ENCODE measurements around the gene UTS2R. TPM values are rescaled to one million over a fixed set of nuclear protein-coding genes. Genes with fewer than 3 reads are reported as not detected.

The UTS2R gene
- total RNA-seq, 1 donor from 2014 or later, result 0.16 TPM

DNA sequence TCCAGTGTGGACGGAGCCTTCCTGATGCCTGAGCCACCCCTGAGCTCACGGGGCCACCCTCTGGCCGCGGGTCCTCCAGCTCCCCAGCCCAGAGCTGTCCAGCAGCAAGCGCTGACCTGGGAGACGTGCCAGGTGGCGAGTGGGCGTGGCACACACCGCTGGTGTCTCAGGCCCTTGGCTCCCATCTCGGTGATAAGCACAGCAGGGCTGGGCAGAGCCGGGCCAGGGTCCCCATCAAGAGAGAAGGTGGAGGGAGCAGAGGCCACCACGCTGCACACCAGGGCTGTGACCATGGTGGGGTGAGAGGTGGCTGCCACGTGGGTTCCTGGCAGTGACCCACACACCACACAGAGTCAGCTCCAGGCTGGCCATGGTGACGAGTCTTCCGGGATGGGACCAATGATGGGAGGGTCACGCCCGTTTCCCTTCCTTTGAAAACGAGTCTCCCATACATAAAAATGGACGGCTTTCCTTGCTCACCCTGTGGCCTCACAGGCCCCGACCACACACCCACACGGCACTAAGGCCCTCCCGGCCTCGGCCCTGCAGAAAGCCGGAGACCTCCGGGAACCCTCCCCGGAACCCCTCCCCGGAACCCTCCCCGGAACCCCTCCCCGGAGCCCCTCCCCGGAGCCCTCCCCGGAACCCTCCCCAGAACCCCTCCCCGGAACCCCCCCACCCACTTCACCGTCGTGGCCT, 16.8 kb downstream of the UTS2R start:
- intact Hi-C loops (cut with micrococcal nuclease), result no loop called here

DNA sequence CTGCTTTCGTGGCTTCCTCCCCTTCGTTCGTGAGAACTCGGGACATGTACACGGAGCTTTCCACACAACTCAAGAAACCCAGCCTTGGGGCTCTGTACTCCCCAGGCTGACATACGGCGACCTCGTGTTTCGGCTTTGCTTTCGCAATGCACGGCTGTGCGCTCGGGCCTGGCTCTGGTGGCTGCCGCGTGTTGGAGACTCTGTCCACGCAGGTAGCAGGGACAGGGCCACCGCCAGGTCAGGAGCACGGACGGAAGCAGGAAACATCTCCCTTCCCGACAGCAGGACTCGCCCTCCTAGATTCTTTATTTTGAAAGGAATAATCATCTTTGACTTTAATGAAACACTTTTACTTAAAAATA, 17.3 kb downstream of the UTS2R start:
- intact Hi-C loops (cut with micrococcal nuclease), result no loop called here

DNA sequence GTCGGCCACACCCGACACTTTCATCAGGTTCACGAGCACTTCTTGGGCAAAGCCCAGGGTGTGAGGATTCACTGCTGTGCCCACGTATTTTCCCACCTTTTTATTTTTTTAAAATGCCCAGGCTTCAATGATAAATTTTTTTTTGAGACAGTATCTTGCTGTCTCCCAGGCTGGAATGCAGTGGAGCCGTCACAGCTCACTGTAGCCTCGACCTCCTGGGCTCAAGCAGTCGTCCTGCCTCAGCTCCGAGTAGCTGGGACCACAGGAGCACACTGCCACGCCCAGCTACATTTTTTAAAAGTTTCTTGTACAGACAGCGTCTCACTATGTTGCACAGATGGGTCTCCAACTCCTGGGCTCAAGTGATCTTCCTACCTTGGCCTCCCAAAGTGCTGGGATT, 17.8 kb downstream of the UTS2R start:
- intact Hi-C loops (cut with micrococcal nuclease), result no loop called here

DNA sequence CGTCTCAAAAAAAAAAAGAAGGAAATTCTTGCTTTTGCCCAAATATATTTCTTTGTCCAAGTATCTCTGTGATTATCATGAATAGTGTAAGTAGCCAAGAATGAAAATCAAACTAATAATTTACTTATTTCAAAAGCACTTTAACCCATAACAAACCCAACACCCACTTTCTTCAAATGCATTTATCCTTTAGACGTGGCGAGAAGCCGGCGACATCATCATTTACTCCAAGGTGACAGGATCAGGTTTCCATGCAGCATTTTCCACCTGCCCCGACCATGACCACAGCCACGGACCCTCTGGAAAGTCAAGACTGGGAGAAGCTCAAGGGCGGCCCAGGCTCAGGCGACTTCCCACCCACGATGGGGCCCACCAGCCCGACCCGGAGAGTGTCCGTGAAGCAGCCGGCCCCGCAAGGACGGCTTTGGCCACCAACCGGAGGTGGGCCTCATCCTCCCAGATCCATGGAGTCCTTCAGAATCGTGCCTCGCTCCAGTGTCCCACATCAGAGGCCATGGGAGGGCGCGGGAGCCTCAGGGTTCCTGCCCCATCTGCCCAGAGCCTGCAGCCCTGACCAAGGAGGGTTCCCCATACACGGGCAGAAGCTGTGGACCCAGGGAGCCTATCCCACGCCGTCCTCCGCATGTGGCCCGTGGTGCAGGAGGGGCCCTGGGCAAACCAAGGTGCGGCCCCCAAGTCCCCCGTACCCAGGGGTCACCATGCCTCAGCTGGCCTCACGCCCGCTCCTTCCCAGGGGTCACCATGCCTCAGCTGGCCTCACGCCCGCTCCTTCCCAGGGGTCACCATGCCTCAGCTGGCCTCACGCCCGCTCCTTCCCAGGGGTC, 18.7 kb downstream of the UTS2R start:
- intact Hi-C loops (cut with micrococcal nuclease), result no loop called here

DNA sequence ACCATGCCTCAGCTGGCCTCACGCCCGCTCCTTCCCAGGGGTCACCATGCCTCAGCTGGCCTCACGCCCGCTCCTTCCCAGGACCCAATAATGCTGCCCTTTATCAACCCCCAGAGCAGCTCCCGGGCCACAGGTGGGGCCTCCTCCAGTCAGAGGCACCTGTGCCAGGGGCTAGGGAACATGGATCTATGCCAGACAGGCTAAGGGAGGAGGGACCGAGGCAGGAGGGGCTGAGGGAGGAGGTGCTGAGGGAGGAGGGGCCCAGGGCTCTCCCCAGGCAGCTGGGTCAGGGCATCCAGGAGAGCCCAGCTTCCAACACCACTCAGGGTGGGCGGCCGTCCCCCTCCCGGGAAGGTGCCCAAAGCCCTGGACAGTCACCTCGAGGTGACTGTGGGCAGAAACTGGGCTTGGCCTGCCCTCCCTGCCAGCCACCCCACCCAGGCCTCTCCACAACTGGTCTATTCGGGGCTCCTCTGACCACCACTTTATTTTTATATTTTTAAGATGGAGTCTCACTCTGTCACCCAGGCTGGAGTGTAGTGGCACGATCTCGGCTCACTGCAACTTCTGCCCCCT, 19.4 kb downstream of the UTS2R start:
- intact Hi-C loops (cut with micrococcal nuclease), result no loop called here

DNA sequence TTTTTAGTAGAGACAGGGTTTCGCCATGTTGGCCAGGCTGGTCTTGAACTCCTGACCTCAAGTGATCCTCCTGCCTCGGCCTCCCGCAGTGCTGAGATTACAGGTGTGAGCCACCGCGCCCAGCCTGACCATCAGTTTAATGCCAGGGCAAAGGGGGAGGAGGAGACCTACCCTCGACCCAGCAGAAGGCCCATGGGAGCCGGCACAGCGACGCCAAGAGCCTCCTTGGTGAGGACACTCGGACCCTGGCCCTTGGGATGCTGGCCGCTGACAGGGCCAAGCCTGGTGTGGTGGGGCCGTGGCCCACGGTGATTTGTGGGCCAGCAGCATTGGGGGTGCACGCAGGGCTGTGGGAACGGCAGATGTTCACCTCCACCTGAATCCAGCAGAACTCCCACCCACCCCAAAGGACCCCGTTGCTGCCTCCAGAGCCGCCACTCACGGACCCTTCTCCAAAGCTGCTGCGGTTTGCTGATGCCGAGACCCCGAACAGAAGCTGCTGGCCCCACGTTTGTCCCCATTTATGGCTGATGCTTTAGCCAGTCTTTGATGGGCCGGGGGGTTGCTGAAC, 20.0 kb downstream of the UTS2R start:
- intact Hi-C loops (cut with micrococcal nuclease), result no loop called here

DNA sequence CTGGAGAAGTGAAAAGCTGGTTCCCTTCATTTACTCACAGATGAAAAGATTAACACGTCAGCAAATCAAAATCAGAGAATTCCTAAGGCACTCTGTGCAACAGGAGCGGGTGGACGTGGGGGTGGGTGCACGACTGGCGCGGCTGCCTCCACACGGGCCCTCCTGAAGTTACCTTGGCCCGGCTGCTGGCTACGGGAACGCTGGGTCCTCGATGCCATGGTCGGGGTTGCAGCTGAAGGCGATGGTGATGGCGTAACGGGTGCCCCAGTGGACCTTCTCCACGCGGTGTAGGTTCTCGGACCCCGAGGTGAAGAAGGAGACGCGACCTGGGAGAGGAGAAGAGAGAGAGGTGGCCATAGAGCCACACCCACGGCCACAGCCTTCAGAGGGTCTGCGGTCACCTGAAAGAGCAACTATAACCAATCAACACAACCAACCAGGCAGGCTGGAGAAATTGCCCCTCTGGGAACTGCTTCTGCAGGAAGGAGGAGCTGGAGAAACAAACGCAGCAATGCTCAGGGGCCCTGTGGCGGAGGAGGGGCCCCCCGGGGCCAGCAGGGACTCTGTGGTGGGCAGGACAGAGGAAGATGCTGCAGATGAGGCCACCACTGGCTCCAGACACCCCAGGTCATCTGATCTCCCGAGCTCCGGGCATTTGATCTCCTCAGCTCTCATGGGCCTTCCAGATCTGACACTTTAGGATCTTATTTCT, 20.8 kb downstream of the UTS2R start:
- intact Hi-C loops (cut with micrococcal nuclease), result no loop called here

DNA sequence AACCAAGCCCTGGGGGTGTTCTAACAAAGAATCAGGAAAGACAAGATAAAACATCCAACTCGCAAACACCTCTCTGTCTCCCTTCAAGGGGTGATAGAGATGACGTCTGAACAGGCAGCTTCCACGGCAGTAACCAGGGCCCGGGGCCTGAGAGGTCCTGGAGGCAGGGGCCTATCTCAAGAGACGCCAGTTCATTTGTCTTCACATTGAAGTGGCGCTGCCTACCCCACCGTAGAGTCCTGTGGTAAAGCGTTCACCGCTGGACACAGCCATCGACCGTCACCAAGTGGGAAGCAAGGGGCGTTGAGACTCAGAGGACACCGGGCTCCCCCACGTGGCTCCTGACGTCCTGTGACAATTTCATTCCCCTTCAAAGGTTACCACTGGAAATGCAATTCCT, 21.4 kb downstream of the UTS2R start:
- intact Hi-C loops (cut with micrococcal nuclease), result no loop called here

DNA sequence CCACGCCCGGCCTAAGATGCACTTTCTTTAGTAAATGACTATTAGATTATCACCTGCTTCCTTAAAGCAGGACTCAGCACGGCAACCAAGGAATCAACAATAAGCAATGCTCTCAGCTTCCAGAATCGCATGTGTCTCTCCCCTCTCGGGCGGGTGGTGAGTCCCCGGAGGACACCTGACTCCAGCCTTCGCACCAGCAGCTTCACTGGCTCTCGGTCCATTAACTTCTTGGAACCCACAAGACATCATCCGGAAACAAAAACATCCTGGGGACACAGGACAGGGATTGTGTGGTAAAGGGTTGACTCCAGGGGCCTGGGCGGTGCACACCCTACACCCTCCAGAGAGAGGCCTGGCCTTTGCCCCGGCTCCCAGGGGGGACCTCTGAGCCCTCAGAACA, 22.7 kb downstream of the UTS2R start:
- intact Hi-C loops (cut with micrococcal nuclease), result no loop called here

DNA sequence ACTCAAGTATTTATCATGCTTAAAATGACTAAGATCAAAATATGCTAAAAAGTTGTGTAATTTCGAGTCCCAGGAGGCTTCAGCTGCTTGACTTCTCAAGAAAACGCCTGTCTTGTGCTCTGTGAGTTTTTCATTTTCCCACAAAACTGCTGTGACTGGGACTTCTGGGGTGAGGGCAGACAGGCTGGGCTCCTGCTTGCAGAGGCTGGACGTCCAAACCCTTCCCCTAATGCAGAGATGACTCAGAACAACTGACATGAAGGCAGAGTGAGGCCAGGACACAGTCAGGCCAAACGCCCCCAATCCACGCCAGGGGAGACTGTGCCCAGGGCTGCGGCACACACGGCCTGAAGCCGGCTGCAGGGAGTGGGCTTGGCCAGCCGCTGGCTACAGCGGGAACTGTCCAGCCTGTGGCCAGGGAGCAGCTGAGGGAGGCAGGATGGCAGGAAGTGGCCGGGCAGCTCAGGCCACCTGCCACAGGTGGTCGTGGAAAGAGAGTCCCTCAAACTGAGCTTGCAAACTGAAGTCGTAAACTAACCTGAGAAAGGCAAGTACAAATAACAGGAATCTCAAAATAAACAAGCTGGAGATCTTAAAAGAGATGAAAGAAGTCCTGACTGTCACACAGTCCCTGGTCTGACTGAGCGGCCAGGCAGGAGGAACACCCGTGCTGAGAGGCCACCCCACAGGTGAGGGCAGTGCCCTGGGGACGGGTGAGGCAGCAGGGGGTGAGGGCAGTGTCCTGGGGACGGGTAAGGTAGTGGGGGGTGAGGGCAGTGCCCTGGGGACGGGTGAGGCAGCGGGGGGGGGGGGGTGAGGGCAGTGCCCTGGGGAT, 25.3 kb downstream of the UTS2R start:
- intact Hi-C loops (cut with micrococcal nuclease), result no loop called here

DNA sequence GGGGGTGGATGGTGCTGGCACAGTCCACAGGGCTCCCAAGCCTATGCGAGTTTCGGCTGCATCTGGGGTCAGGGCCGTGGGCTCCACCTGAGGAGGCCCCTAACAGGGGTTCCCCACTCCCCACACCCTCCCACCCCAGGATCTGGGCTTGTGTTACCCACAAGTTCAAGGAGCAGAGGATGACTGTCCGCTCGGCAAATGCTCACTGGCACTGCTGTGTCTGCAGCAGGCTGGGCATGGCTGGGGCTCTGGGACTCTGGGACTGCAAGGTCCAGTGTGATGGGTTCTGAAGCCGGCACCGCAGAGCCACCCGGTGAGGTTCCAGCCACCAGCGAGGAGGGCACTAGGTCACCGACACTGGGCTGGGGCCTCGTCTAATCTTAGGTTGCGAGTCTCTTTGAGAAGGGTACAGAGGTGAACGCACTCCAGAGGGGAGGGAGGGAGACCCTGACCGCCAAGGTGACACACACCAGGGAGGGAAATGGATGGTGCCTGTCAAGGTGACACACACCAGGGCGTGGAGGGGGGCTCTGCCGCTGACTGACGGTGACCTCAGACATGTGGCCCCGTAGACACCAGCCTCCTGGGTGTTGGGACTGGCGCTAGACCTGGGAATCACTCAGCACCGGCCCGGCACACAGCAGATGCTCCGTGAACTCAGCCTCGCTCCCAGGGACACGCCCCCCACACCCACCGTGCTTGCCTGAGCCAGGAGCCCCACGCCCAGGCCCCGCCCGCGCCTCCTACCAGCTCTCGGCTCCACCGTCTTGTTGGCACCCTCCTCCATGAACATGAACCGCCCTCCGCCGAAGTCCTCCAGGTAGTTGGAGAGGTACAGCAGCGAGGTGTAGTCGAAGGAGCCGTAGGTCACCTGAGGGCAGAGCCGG, 26.1 kb downstream of the UTS2R start:
- intact Hi-C loops (cut with micrococcal nuclease), result no loop called here

DNA sequence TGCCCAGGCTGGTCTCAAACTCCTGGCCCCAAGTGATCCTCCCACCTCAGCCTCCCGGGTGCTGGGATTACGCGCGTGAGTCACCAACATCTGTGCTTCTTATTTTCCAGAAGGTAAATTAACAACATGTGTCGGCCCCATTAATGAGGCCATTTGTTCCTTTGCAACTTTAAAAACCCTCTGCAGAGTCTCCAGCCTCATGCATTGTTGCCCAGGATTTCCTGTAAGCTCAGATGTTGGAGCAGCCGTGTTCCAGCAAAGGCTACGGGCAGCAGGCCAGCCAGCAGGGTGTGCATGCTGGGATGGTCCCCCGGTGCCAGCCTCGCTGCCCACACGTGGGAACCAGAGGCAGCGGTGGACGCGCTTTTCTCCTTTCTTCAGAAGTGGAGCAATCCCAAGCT, 27.5 kb downstream of the UTS2R start:
- intact Hi-C loops (cut with micrococcal nuclease), result no loop called here

DNA sequence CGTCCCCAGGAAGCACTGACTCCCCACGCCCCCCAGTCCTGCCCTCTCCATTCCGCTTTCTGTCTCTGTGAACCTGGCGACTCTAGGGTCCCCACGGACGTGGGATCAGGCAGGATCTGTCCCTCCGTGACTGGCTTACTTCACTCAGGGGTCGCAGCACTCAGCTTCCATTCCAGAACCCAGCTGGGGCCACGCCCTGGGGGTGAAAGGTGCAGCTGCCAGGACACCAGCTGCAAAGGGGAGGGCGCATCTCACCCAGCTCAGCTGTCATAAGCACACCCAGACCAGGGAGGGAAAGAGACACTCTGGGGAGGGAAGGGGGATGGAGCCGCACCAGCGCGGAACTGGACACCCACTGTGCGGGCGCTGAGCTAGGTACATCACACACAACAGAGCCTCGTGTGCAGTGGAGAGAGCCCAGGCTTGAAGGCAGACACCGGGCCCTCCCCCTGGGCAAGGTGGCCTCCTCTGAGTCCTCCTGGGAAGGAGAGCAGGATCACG, 28.1 kb downstream of the UTS2R start:
- intact Hi-C loops (cut with micrococcal nuclease), result no loop called here

DNA sequence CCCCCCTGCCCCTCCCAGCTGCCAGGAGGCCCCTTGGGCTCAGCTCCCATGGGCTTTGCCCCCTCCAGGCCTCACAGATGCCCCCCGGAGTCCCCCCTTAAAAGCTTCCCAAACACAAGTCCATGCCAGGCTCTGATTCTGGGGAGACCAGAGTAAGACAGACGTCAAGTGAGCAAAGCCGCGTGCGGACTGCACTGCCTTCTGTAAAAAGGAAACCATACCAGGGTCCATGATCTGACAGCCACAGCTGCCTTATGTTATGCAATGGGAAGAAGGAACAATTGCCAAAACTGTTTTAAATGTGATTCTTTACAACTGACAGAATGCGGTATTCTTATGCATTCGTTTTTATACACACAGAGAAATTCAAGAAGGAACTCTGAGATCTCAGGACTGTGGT, 28.6 kb downstream of the UTS2R start:
- intact Hi-C loops (cut with micrococcal nuclease), result no loop called here

DNA sequence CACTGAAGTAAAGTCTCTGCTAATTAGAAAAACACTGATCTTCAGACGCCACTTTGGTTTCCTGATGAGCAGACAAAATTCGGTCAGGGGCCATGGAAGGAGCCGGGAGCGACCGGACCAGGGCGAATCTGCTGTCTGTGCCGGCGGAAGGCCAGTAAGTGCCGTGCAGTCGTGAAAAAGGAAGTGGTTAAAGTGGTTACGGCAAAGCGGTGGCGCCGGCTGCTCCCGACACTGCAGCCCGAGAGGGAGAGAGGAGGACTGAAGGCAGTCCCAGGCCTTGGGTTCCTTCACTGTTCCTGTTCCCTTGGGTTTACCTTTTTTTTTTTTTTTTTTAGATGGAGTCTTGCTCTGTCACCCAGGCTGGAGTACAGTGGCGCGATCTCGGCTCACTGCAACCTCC, 29.3 kb downstream of the UTS2R start:
- intact Hi-C loops (cut with micrococcal nuclease), result no loop called here

DNA sequence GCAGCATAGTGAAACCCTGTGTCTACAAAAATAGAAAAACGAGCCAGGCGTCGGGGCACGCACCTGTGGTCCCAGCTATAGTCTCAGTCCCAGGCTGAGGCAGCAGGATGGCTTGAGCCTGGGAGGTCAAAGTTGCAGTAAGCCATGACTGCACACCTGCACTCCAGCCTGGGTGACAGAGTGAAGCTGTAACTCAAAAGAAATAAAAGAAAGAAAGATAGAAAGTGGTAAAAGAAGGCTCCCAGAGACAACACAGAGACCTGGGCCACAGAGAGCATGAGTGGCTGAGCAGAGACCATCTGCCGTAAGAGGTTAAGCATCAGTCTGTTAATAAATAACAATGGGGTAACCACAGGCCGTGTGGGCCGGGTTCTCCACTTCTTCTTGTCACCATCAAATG, 31.3 kb downstream of the UTS2R start:
- intact Hi-C loops (cut with micrococcal nuclease), result no loop called here

DNA sequence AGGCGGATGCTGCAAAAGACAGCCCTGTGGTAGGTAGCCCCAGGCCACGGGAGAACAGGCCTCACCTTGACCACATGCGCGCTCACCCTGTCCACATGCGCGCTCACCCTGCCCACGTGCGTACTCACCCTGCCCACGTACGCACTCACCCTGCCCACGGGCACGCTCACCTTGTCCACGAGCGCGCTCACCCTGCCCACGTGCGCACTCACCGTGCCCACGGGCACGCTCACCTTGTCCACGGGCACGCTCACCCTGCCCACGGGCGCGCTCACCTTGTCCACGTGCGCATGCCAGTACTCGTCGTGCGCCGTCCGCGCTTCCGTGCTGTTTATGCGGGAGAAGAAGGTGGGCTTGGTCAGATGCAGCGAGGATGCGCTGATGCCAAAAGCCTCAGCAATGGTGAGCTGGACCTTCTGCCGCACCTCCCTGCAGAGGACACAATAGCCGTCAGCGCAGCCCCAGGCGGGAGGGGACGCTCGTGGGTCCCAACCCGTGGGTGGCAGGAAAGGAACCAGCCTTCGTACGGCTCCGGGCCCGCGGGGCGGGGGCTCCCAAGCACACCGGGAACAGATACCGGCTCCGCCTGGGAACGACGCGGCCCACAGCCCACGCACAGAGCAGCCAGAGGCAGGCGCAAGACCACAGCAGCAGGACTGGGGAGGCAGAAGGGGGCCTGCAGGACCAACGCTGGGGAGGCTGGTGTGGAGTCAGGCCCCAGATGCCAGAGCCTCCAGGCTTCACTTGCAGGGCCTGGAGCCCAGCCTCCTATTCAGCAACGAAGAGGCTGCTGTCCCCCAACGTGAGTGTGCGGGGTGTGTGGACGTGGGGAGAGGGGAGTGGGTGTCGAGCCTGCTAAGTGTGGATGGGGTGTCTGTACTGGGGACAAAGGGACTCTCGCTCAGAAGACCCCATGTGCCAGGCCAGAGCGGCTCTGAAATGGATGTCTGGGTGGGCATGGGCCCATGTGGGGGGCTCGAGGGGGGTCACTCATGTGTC, 32.4 kb downstream of the UTS2R start:
- intact Hi-C loops (cut with micrococcal nuclease), result no loop called here

DNA sequence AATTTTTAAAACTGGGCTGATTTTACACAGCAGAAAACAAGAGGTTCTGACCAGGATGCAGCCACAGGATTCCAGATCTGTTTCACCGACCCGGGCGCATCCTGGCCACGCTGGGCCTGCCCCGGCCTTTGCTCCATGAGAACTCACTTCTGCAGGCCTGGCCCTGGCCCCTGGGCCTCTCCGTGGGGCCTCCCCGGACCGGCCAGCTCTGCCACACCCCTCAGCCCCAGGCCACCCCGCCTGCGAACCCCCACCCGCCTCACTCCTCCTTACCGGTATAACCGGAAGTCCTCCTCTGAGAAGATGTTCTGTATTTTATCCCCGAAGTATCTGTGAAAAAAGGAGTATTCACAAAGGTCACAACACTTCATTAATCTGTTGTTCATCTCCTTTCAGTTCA, 33.5 kb downstream of the UTS2R start:
- intact Hi-C loops (cut with micrococcal nuclease), result no loop called here

All from T-helper 2 cell treated with Interferon-gamma antibody and Interleukin-4, amounts not matched to agents 100 ng/mL and 5 ng/mL, for 36 hours (primary cell).